ENCODE measurements around the gene PRSS36. TPM values are rescaled to one million over a fixed set of nuclear protein-coding genes. Genes with fewer than 3 reads are reported as not detected.
A peak's percentile ranks its signal among the peaks of the same experiment; 100 is the strongest.

Gene PRSS36
- total RNA-seq, 1 donor from 2014 or later, result 0.68 TPM

- H3K9me3 Mint-ChIP-seq, result no peaks in the 10 kb centered on the region
- peaks cover 62% of the 10 kb centered on the region for H3K4me1 Mint-ChIP-seq
- DNase-seq (ENCODE audit: low read depth, low spot score), result no peak
- H3K27me3 Mint-ChIP-seq (ENCODE audit: low read depth), result peaks cover 54% of the 10 kb centered on the region
- no peak for TF ChIP-seq CTCF (conservative IDR thresholded peaks at IDR 0.05)
- no peak overlapping the region for H3K27ac Mint-ChIP-seq (ENCODE audit: unreplicated experiment)
- H3K36me3 Mint-ChIP-seq (ENCODE audit: low read depth), result peaks cover 90% of the 10 kb centered on the region
- peak overlapping the region; percentile 43 for H3K4me3 Mint-ChIP-seq
Measured at GRCh38 chr16:31186930-31187807, 37.3 kb upstream of the PRSS36 start.

DNA sequence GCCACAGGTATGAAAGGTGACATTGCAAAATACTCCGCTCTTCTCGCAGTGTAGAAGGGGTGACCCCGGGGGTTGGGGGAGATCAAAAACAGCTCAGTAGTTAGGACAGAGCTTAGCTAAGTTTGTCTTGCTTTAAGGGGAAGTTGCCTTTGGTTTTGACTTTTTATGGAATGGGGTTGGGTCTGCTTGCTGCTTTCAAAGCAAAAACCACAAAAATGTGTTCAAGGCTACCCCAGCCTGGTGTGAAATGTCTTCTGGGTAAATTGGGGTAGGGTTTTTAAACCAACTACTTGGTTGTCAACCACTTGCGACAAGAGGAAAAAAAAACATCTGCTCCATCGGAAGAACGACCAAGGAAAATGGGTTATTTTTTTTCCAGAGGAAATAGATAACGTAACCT, 36.3 kb upstream of the PRSS36 start:
- DNase-seq (ENCODE audit: low read depth, low spot score), result no peak
- no peak for TF ChIP-seq CTCF (conservative IDR thresholded peaks at IDR 0.05)
- Mint-ChIP-seq H3K4me1 (peaks cover 66% of the 10 kb centered on the region), H3K27me3 (ENCODE audit: low read depth) (peaks cover 56% of the 10 kb centered on the region), H3K9me3 (no peaks in the 10 kb centered on the region), H3K4me3 (peak overlapping the region; percentile 60), H3K27ac (ENCODE audit: unreplicated experiment) (no peak overlapping the region), H3K36me3 (ENCODE audit: low read depth) (peaks cover 90% of the 10 kb centered on the region)

DNA sequence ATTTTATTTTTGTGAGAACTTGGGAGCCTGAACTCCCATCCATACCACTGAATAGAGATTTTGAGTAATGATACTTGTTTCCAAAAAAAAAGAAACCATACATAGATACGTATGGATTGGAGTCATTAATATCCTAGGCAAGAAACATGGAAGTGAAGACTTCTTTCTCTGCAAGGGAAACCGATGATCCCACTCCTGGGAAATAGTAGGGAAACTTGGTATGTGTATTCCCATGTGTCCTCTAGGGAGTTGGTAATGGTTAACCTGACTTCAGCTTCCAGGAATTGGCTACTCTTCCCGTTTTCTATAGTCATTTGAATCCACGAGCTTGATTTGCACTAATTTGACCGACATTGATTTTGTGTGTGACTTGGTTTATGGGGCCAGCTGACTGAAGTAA, 35.5 kb upstream of the PRSS36 start:
- DNase-seq (ENCODE audit: low read depth, low spot score), result no peak
- Mint-ChIP-seq H3K27ac (ENCODE audit: unreplicated experiment) (no peak overlapping the region), H3K27me3 (ENCODE audit: low read depth) (peaks cover 52% of the 10 kb centered on the region), H3K4me1 (peaks cover 67% of the 10 kb centered on the region), H3K9me3 (no peaks in the 10 kb centered on the region), H3K4me3 (peak overlapping the region; percentile 60), H3K36me3 (ENCODE audit: low read depth) (peaks cover 84% of the 10 kb centered on the region)
- no peak for TF ChIP-seq CTCF (conservative IDR thresholded peaks at IDR 0.05)

DNA sequence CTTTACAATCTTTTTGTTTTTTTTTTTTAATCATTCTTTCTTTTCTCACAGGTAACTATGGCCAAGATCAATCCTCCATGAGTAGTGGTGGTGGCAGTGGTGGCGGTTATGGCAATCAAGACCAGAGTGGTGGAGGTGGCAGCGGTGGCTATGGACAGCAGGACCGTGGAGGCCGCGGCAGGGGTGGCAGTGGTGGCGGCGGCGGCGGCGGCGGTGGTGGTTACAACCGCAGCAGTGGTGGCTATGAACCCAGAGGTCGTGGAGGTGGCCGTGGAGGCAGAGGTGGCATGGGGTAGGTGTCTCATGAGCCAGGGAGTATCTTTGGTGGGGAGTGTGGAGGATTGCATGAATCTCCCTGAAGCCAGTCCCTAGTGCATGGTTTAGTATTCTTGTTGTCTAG, 35.0 kb upstream of the PRSS36 start:
- H3K27ac Mint-ChIP-seq (ENCODE audit: unreplicated experiment), result no peak overlapping the region
- peaks cover 80% of the 10 kb centered on the region for H3K36me3 Mint-ChIP-seq (ENCODE audit: low read depth)
- no peak for TF ChIP-seq CTCF (conservative IDR thresholded peaks at IDR 0.05)
- peaks cover 65% of the 10 kb centered on the region for H3K4me1 Mint-ChIP-seq
- no peaks in the 10 kb centered on the region for H3K9me3 Mint-ChIP-seq
- DNase-seq (ENCODE audit: low read depth, low spot score), result no peak
- peak overlapping the region; percentile 60 for H3K4me3 Mint-ChIP-seq
- peaks cover 50% of the 10 kb centered on the region for H3K27me3 Mint-ChIP-seq (ENCODE audit: low read depth)

DNA sequence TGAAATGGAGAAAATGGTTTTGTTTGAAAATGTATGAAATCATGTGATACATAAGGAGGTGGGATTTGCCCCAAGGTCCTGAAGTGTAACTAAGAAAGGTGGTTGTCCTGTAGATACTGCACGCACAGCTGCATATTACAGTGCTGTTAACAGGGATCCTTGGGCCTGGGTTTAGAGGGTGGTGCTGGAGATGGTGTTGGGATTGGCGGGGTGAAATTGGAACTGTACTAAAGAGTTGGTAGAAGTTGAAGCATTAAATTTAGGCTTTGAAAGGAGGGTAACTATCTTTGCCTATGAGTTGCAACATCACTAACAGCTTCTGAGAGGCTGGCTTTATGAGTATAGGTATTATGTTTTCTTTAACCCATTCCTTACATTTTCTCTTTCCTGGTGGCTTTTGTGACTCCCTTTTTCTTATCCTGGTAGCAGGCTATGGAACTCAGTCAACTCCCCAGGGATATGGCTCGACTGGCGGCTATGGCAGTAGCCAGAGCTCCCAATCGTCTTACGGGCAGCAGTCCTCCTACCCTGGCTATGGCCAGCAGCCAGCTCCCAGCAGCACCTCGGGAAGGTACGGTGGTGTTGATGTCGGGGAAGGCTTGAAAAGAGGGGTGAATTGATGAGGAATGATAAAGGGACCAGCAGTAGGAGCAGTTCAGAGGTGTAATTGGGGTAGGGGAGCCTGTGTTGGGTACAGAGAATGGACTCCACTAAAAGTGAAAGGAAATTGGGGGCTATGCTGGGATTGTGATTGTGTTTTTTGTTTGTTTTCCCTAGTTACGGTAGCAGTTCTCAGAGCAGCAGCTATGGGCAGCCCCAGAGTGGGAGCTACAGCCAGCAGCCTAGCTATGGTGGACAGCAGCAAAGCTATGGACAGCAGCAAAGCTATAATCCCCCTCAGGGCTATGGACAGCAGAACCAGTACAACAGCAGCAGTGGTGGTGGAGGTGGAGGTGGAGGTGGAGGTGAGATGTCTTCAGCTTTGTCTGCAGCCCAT, 33.9 kb upstream of the PRSS36 start:
- DNase-seq (ENCODE audit: low read depth, low spot score), result no peak
- Mint-ChIP-seq H3K4me3 (peak overlapping the region; percentile 99), H3K4me1 (peaks cover 70% of the 10 kb centered on the region), H3K9me3 (no peaks in the 10 kb centered on the region), H3K27ac (ENCODE audit: unreplicated experiment) (peak overlapping the region; percentile 93), H3K27me3 (ENCODE audit: low read depth) (peaks cover 49% of the 10 kb centered on the region), H3K36me3 (ENCODE audit: low read depth) (peaks cover 70% of the 10 kb centered on the region)
- TF ChIP-seq CTCF (conservative IDR thresholded peaks at IDR 0.05), result no peak
